H1 (cell line): Measurements from ENCODE around the gene PUSL1. TPM values are rescaled to one million over a fixed set of nuclear protein-coding genes. Genes with fewer than 3 reads are reported as not detected.
A peak's percentile ranks its signal among the peaks of the same experiment; 100 is the strongest.

Experiments used
- CTCF ChIA-PET: fragments of 300-600 bp; sonication (Branson Sonifier 250); formaldehyde crosslinking; loops from one replicate; lab custom pipeline; 2021; ENCODE audit not compliant: partially characterized antibody; lab: Charles Lee
- POLR2A ChIA-PET: fragments of 300-600 bp; sonication (Branson Sonifier 250); formaldehyde crosslinking; loops from one replicate; lab custom pipeline; 2021; ENCODE audit warnings: inconsistent platforms; ENCODE audit not compliant: partially characterized antibody; lab: Charles Lee
- DNase-seq, 2 experiments: peaks; one replicate each; pipeline versions ENCODE4 v3.0.0 to v3.0.0-alpha.2; 2010 to 2022; ENCODE audit warnings: low spot score in 2 of 2, low read depth in 1 of 2, mixed read lengths in 1 of 2
- FAIRE-seq: peaks from 2 replicates; lab custom pipeline; 2011; peaks lifted over from hg19 to GRCh38; lab: Jason Lieb, UNC
- H2AFZ ChIP-seq: 2 replicates; pipeline ENCODE4 v1.8.1; 2012; ENCODE audit warnings: low read length, inconsistent platforms
- H2AK5ac ChIP-seq: 2 replicates; pipeline ENCODE4 v1.6.1; 2013; ENCODE audit warnings: low read depth, low read length
- H2BK120ac ChIP-seq: replicated peaks from 2 replicates; pipeline ENCODE3; 2013; ENCODE audit warnings: low read depth, low read length, inconsistent platforms
- H2BK12ac ChIP-seq: 2 replicates; pipeline ENCODE4 v1.6.1; 2013; ENCODE audit warnings: low read depth, low read length
- H2BK15ac ChIP-seq: 2 replicates; pipeline ENCODE4 v1.6.1; 2013; ENCODE audit warnings: low read length
- H2BK20ac ChIP-seq: 2 replicates; pipeline ENCODE4 v1.6.1; 2013; ENCODE audit warnings: low read length
- H2BK5ac ChIP-seq: 2 replicates; pipeline ENCODE4 v1.6.1; 2013; ENCODE audit warnings: low read depth, low read length
- H3K14ac ChIP-seq: 2 replicates; pipeline ENCODE4 v1.6.1; 2013; ENCODE audit warnings: inconsistent platforms; ENCODE audit not compliant: insufficient read length
- H3K18ac ChIP-seq: 2 replicates; pipeline ENCODE4 v1.6.1; 2013; ENCODE audit warnings: low read length; ENCODE audit errors: extremely low read depth
- H3K23ac ChIP-seq: 2 replicates; pipeline ENCODE4 v1.6.1; 2013; ENCODE audit warnings: inconsistent platforms; ENCODE audit not compliant: insufficient read length
- H3K23me2 ChIP-seq: 2 replicates; pipeline ENCODE4 v1.6.1; 2013; ENCODE audit warnings: low read depth, low read length
- H3K27ac ChIP-seq: 2 replicates; pipeline ENCODE4 v1.6.1; 2011; ENCODE audit warnings: low read depth, low read length, inconsistent platforms
- H3K27me3 ChIP-seq, 4 experiments: replicated peaks in 1 of 4; 1 replicate in 1 of 4; 2 replicates in 3 of 4; pipeline versions ENCODE4 v1.6.1 to v1.8.1; 2011 to 2013; ENCODE audit warnings: low read length in 3 of 4, mild to moderate bottlenecking in 3 of 4, inconsistent platforms in 2 of 4, mixed read lengths in 2 of 4, moderate library complexity in 1 of 4; ENCODE audit not compliant: control insufficient read depth in 3 of 4, insufficient read depth in 3 of 4; ENCODE audit errors: extremely low read depth in 1 of 4
- H3K36me3 ChIP-seq, 4 experiments: 2 replicates each; pipeline versions ENCODE4 v1.6.1 to v1.8.1; 2011 to 2013; ENCODE audit warnings: mild to moderate bottlenecking in 4 of 4, low read length in 3 of 4, moderate library complexity in 2 of 4, control low read depth in 1 of 4, inconsistent platforms in 1 of 4; ENCODE audit not compliant: insufficient read depth in 4 of 4, control insufficient read depth in 2 of 4
- H3K4ac ChIP-seq: replicated peaks from 2 replicates; pipeline ENCODE3; 2013; ENCODE audit warnings: low read length, low read depth, mixed read lengths, inconsistent platforms; ENCODE audit not compliant: insufficient read length
- H3K4me1 ChIP-seq, 4 experiments: replicated peaks in 1 of 4; 1 replicate in 1 of 4; 2 replicates in 3 of 4; pipeline versions ENCODE4 v1.6.1 to v1.8.1; 2011 to 2013; ENCODE audit warnings: low read length in 3 of 4, inconsistent platforms in 2 of 4, mixed read lengths in 1 of 4; ENCODE audit not compliant: insufficient read depth in 4 of 4, control insufficient read depth in 3 of 4
- H3K4me2 ChIP-seq, 2 experiments: 2 replicates each; pipeline versions ENCODE4 v1.6.1 to v1.8.1; 2011 to 2013; ENCODE audit warnings: low read depth in 2 of 2, low read length in 2 of 2, control low read depth in 1 of 2, inconsistent platforms in 1 of 2, mild to moderate bottlenecking in 1 of 2; ENCODE audit not compliant: insufficient read depth in 1 of 2
- H3K4me3 ChIP-seq, 4 experiments: fragments of 200-600, 300-600 bp in 1 of 4; sonication (generic), shearing (Covaris generic), sonication (Bioruptor Twin) in 1 of 4; 2 replicates each; pipeline versions ENCODE4 v1.5.1 to v1.8.1; 2011 to 2016; ENCODE audit warnings: low read length in 4 of 4, low read depth in 3 of 4, control low read depth in 2 of 4, inconsistent platforms in 2 of 4, mild to moderate bottlenecking in 2 of 4, mixed read lengths in 1 of 4, moderate library complexity in 1 of 4; ENCODE audit not compliant: insufficient read depth in 2 of 4; ENCODE audit errors: extremely low read depth in 1 of 4
- H3K56ac ChIP-seq: replicated peaks from 2 replicates; pipeline ENCODE3; 2013; ENCODE audit warnings: low read depth, mild to moderate bottlenecking, mixed read lengths, low read length, inconsistent platforms; ENCODE audit not compliant: insufficient read length
- H3K79me1 ChIP-seq: 2 replicates; pipeline ENCODE4 v1.6.1; 2013; ENCODE audit warnings: low read depth, low read length, control low read depth
- H3K79me2 ChIP-seq, 2 experiments: 2 replicates each; pipeline versions ENCODE4 v1.6.1 to v1.8.1; 2012 to 2013; ENCODE audit warnings: low read length in 2 of 2, mild to moderate bottlenecking in 2 of 2, inconsistent platforms in 1 of 2; ENCODE audit not compliant: insufficient read depth in 2 of 2, control insufficient read depth in 1 of 2
- H3K9ac ChIP-seq, 4 experiments: replicated peaks in 1 of 4; 1 replicate in 1 of 4; 2 replicates in 3 of 4; pipeline versions ENCODE4 v1.6.1 to v1.8.1; 2011 to 2013; ENCODE audit warnings: low read depth in 3 of 4, low read length in 3 of 4, control low read depth in 2 of 4, mild to moderate bottlenecking in 2 of 4, moderate library complexity in 2 of 4, inconsistent platforms in 1 of 4; ENCODE audit errors: extremely low read depth in 1 of 4
- H3K9me3 ChIP-seq, 2 experiments: 2 replicates each; pipeline versions ENCODE4 v1.6.1 to v1.8.1; 2012 to 2013; ENCODE audit warnings: mild to moderate bottlenecking in 2 of 2, moderate library complexity in 2 of 2, control low read depth in 1 of 2, inconsistent platforms in 1 of 2, low read depth in 1 of 2, low read length in 1 of 2, mixed read lengths in 1 of 2; ENCODE audit not compliant: insufficient read depth in 2 of 2
- H4K20me1 ChIP-seq, 2 experiments: replicated peaks in 1 of 2; 2 replicates each; pipeline versions ENCODE3 to v1.8.1; 2011 to 2013; ENCODE audit warnings: inconsistent platforms in 2 of 2, low read length in 2 of 2, mild to moderate bottlenecking in 1 of 2; ENCODE audit not compliant: insufficient read depth in 2 of 2, control insufficient read depth in 1 of 2
- H4K5ac ChIP-seq: 2 replicates; pipeline ENCODE4 v1.6.1; 2013; ENCODE audit warnings: low read length, low read depth, mixed read lengths, inconsistent platforms; ENCODE audit not compliant: insufficient read length
- H4K8ac ChIP-seq: 2 replicates; pipeline ENCODE4 v1.8.0; 2013; ENCODE audit warnings: mild to moderate bottlenecking, moderate library complexity, low read length, inconsistent platforms; ENCODE audit not compliant: insufficient read depth; ENCODE audit errors: extremely low read depth
- H4K91ac ChIP-seq: replicated peaks from 2 replicates; pipeline ENCODE3; 2013; ENCODE audit warnings: low read length, mixed read lengths, inconsistent platforms; ENCODE audit not compliant: insufficient read length
- SIN3A ChIP-seq, 2 experiments: IDR thresholded peaks in 1 of 2; conservative IDR thresholded peaks in 1 of 2; 2 replicates each; pipeline ENCODE4 v1.6.1; 2011 to 2012; ENCODE audit warnings: low read length in 2 of 2, improper control_type of control experiment in 1 of 2, low read depth in 1 of 2, mild to moderate bottlenecking in 1 of 2
- WGBS, 2 experiments: shearing (Covaris generic) in 1 of 2; methylation state at CpG; one replicate each; pipeline versions ENCODE4 v1.1.6 to v1.1.7; 2013 to 2015; ENCODE audit warnings: low lambda C conversion rate in 2 of 2, mixed read lengths in 2 of 2, inconsistent platforms in 1 of 2, low coverage in 1 of 2, missing lambda C conversion rate in 1 of 2; ENCODE audit not compliant: insufficient replicate concordance in 2 of 2, insufficient coverage in 1 of 2, insufficient read length in 1 of 2; ENCODE audit errors: extremely low coverage in 1 of 2, missing lambda C conversion rate in 1 of 2; 5-methylcytosine and 5-hydroxymethylcytosine counted together
- polyA plus RNA-seq, 7 experiments: library from polyadenylated mRNA; depleted of rRNA in 3 of 7; stranded (reverse) in 5 of 7; unstranded in 2 of 7; fragments of >200 nt in 5 of 7; fragments of 200-250 nt in 2 of 7; gene quantifications; 1 replicate in 5 of 7; 2 replicates in 1 of 7; 4 replicates in 1 of 7; pipeline versions ENCODE4 v1.2.1 to v1.2.3, GENCODE V29; 2011 to 2013; ENCODE audit warnings: missing spikeins in 2 of 7, mixed read lengths in 2 of 7
- total RNA-seq: library from RNA; stranded (reverse); fragmentation: NEBNext Ultra II Directional; extraction: Animal tissue kit (Norgen Biotek cat#: 25700); gene quantifications from 2 replicates; pipeline ENCODE4 v1.2.1, GENCODE V29; 2021

The PUSL1 gene
- total and polyA plus RNA-seq, 2 of the 8 experiments (the other 6 are each of a cell fraction or from before 2014, with no cell fraction given): 38.8 to 87.4 TPM

GRCh38 chr1:1347026-1347595 is 38.7 kb downstream of the PUSL1 start:
- 94% methylated on average over 9 of the region's 10 CpGs; no CpG with 5 or more reads in 1 of the 2 experiments for WGBS, 2 experiments
- Histone ChIP-seq H2BK5ac (no peak overlapping the region), H3K4me3 (peak overlapping the region in 2 of 4 experiments; percentile 67 to 84; a peak in 4 of 8 replicates)

More at GRCh38 chr1:1347026-1347595, 38.7 kb downstream of the PUSL1 start:
- peaks cover 0 to 24% (median 17%) of the 10 kb centered on the region in 4 experiments; a peak in 5 of 7 replicates for H3K4me1 ChIP-seq
- H4K20me1 ChIP-seq: peaks cover 16 to 38% of the 10 kb centered on the region in 2 experiments
- no peak overlapping the region for H2AFZ ChIP-seq
- peak overlapping the region in 1 of 2 experiments; percentile 75; a peak in 2 of 4 replicates for H3K4me2 ChIP-seq
- H3K4ac ChIP-seq: no peak overlapping the region
- H3K56ac ChIP-seq: no peak overlapping the region
- H3K79me2 ChIP-seq: peaks cover 0 to 28% of the 10 kb centered on the region in 2 experiments; a peak in 3 of 4 replicates
- no peak overlapping the region for H3K9ac ChIP-seq
- no peak overlapping the region for H4K8ac ChIP-seq
- no peaks in the 10 kb centered on the region for H3K27me3 ChIP-seq
- no peak overlapping the region for H4K91ac ChIP-seq
- H3K79me1 ChIP-seq: peaks cover 17% of the 10 kb centered on the region
- H2BK15ac ChIP-seq: no peak overlapping the region
- H2BK120ac ChIP-seq: no peak overlapping the region
- H3K9me3 ChIP-seq: no peaks in the 10 kb centered on the region
- H3K23ac ChIP-seq: no peak overlapping the region
- FAIRE-seq (no peak), DNase-seq (no peak)
- H4K5ac ChIP-seq: no peak overlapping the region
- H2AK5ac ChIP-seq: no peak overlapping the region
- no peak for TF ChIP-seq SIN3A (conservative IDR thresholded peaks at IDR 0.05 in 1 of 2, IDR thresholded peaks at IDR 0.05 in 1 of 2; ENCODE audit: low read depth in 1 of 2, low read length in 2 of 2)
- H2BK20ac ChIP-seq: no peak overlapping the region
- POLR2A ChIA-PET: interaction anchor here (1.0 to 2.3 kb wide), 5 partner anchors 12 to 28 kb away, joined by 3 to 8 read pairs (median 5); partner anchors contain the start of gene AURKAIP1
- no peak overlapping the region for H3K18ac ChIP-seq
- H3K36me3 ChIP-seq: no peaks in the 10 kb centered on the region
- H3K23me2 ChIP-seq: peaks cover 14% of the 10 kb centered on the region; the same call in 1 of the 2 replicates
- CTCF ChIA-PET: interaction anchor here (0.8 to 4.4 kb wide), 14 partner anchors 12 to 1035 kb away, joined by 3 to 34 read pairs (median 4); no protein-coding TSS in a partner anchor
- H2BK12ac ChIP-seq: no peak overlapping the region
- H3K14ac ChIP-seq: no peak overlapping the region
- no peak overlapping the region for H3K27ac ChIP-seq
